ENCODE data around the gene CLNK. TPM values are rescaled to one million over a fixed set of nuclear protein-coding genes. Genes with fewer than 3 reads are reported as not detected.

The CLNK gene
- total and polyA plus RNA-seq, 2 of the 8 experiments (the other 6 are each of a cell fraction or from before 2014, with no cell fraction given) = not detected

GRCh38 chr4:10730590-10730989 lies 46.0 kb upstream of the CLNK start:
- FAIRE-seq = no peak
- CTCF ChIA-PET (ENCODE audit: partially characterized antibody) = no interaction called here

More at GRCh38 chr4:10730590-10730989, 46.0 kb upstream of the CLNK start:
- Histone ChIP-seq H3K18ac (ENCODE audit: extremely low read depth, low read length) (no peak overlapping the region), H3K23ac (ENCODE audit: insufficient read length) (no peak overlapping the region), H3K4me2 (ENCODE audit: insufficient read depth in 1 of 2, low read depth in 2 of 2, low read length in 2 of 2) (no peak overlapping the region), H3K9ac (replicated peaks in 1 of 4; ENCODE audit: extremely low read depth in 1 of 4, low read depth in 3 of 4, low read length in 3 of 4) (no peak overlapping the region), H2BK20ac (ENCODE audit: low read length) (no peak overlapping the region), H2BK5ac (ENCODE audit: low read depth, low read length) (no peak overlapping the region), H3K79me1 (ENCODE audit: low read depth, low read length) (no peaks in the 10 kb centered on the region), H3K36me3 (ENCODE audit: control insufficient read depth in 2 of 4, insufficient read depth in 4 of 4, low read length in 3 of 4) (no peaks in the 10 kb centered on the region), H2BK12ac (ENCODE audit: low read depth, low read length) (no peak overlapping the region), H3K79me2 (ENCODE audit: control insufficient read depth in 1 of 2, insufficient read depth in 2 of 2, low read length in 2 of 2) (no peaks in the 10 kb centered on the region), H3K4me3 (ENCODE audit: extremely low read depth in 1 of 4, insufficient read depth in 2 of 4, low read depth in 3 of 4, low read length in 4 of 4) (no peak overlapping the region), H3K27ac (ENCODE audit: low read depth, low read length) (no peak overlapping the region), H3K56ac (replicated peaks; ENCODE audit: insufficient read length, low read depth, low read length) (no peak overlapping the region), H3K9me3 (ENCODE audit: insufficient read depth in 2 of 2, low read depth in 1 of 2, low read length in 1 of 2) (no peaks in the 10 kb centered on the region), H4K91ac (replicated peaks; ENCODE audit: insufficient read length, low read length) (no peak overlapping the region), H4K20me1 (replicated peaks in 1 of 2; ENCODE audit: control insufficient read depth in 1 of 2, insufficient read depth in 2 of 2, low read length in 2 of 2) (no peaks in the 10 kb centered on the region), H2AFZ (ENCODE audit: low read length) (no peak overlapping the region), H3K27me3 (replicated peaks in 1 of 4; ENCODE audit: control insufficient read depth in 3 of 4, extremely low read depth in 1 of 4, insufficient read depth in 3 of 4, low read length in 3 of 4) (no peaks in the 10 kb centered on the region), H2BK120ac (replicated peaks; ENCODE audit: low read depth, low read length) (no peak overlapping the region), H3K4me1 (replicated peaks in 1 of 4; ENCODE audit: control insufficient read depth in 3 of 4, insufficient read depth in 4 of 4, low read length in 3 of 4) (peaks cover 0 to 4% (median 2%) of the 10 kb centered on the region in 4 experiments; a peak in 2 of 7 replicates), H3K23me2 (ENCODE audit: low read depth, low read length) (no peaks in the 10 kb centered on the region), H4K5ac (ENCODE audit: insufficient read length, low read depth, low read length) (no peak overlapping the region), H4K8ac (ENCODE audit: extremely low read depth, insufficient read depth, low read length) (no peak overlapping the region), H2AK5ac (ENCODE audit: low read depth, low read length) (no peak overlapping the region), H2BK15ac (ENCODE audit: low read length) (no peak overlapping the region), H3K4ac (replicated peaks; ENCODE audit: insufficient read length, low read depth, low read length) (no peak overlapping the region), H3K14ac (ENCODE audit: insufficient read length) (no peak overlapping the region)
- 91% methylated on average over 7 of the region's 7 CpGs; no CpG with 5 or more reads in 1 of the 2 experiments for WGBS, 2 experiments (ENCODE audit: extremely low coverage in 1 of 2, insufficient coverage in 1 of 2, insufficient read length in 1 of 2, insufficient replicate concordance in 2 of 2, low coverage in 1 of 2, low lambda C conversion rate in 2 of 2, missing lambda C conversion rate in 1 of 2)
- DNase-seq (ENCODE audit: low read depth in 1 of 2, low spot score in 2 of 2) = no peak
- TF ChIP-seq RFX5 (IDR thresholded peaks at IDR 0.05; ENCODE audit: borderline replicate concordance, low read depth, low read length) (no peak), YY1 (IDR thresholded peaks at IDR 0.05; ENCODE audit: low read depth, low read length) (no peak), GTF2F1 (IDR thresholded peaks at IDR 0.05; ENCODE audit: borderline replicate concordance, low read depth, low read length) (no peak), ATF2 (IDR thresholded peaks at IDR 0.05; ENCODE audit: low read length) (no peak), FOSL1 (IDR thresholded peaks at IDR 0.05; ENCODE audit: insufficient read depth, low read depth, low read length) (no peak), RBBP5 (IDR thresholded peaks at IDR 0.05; ENCODE audit: borderline replicate concordance, low read depth, low read length) (no peak), TBP (IDR thresholded peaks at IDR 0.05; ENCODE audit: low read depth, low read length) (no peak), USF2 (IDR thresholded peaks at IDR 0.05; ENCODE audit: low read length) (no peak), BACH1 (IDR thresholded peaks at IDR 0.05; ENCODE audit: low read length) (no peak), PHF8 (conservative IDR thresholded peaks at IDR 0.05; ENCODE audit: low read depth, low read length) (no peak), NRF1 (IDR thresholded peaks at IDR 0.05; ENCODE audit: low read depth, low read length) (no peak), KDM5A (IDR thresholded peaks at IDR 0.05; ENCODE audit: low read length) (no peak)
- POLR2A ChIA-PET (ENCODE audit: partially characterized antibody) = no interaction called here
